ENCODE results near the gene TSC22D2.
"Not testable (repeated sequence)": the region's sequence is repeated elsewhere in the genome, so short reads cannot be mapped to it uniquely, and the experiment has no call there.

Gene TSC22D2

GRCh38 chr3:150490277-150490986 lies 82.3 kb downstream of the TSC22D2 start:
- no peak for DNase-seq

- no peak for DNase-seq
These were observed 86.4 kb downstream of the TSC22D2 start for GRCh38 chr3:150494411-150494977.

GRCh38 chr3:150495149-150495548 lies 87.1 kb downstream of the TSC22D2 start:
- no peak for DNase-seq

GRCh38 chr3:150495563-150496168 lies 87.6 kb downstream of the TSC22D2 start:
- DNase-seq: peak; percentile 62

GRCh38 chr3:150497956-150498355 lies 89.9 kb downstream of the TSC22D2 start:
- peak; percentile 47 for DNase-seq

GRCh38 chr3:150500960-150501359 lies 92.9 kb downstream of the TSC22D2 start:
- not testable (repeated sequence) for DNase-seq

DNA sequence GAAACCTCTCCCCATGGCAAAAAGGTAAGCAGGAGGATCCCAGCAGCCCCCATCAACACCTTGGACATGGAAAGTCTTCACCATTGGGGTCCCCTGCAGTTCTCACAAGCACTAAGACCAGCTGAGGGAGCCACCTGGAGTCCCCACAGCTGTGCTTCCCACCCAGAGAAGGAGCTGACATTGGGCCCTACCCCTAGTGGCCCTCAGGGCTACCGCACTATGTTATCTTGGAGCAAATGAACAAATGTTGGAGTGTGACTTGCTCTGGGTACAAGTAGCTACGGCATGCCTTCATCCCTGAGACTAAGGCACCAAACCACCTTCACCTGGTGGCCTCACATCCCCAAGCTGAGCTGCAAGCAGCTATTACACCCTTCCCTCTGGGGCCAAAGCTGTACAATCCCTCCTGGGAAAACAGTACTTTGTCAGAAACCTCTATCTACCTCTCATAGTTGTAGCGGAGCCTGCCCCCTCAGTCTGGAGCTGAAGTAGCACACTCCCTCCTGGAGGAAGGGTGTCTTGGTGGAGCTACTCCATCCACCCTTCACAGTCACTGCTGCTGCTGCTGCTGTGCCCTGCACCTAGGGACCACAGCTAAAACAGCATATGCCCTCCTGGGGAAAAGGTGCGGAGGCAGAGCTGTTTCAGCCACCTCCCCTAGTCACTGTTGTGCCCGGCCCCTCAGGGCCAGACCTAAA lies 95.5 kb downstream of the TSC22D2 start:
- DNase-seq: no peak

- DNase-seq: no peak
These were observed 96.4 kb downstream of the TSC22D2 start for GRCh38 chr3:150504483-150504882.

DNA sequence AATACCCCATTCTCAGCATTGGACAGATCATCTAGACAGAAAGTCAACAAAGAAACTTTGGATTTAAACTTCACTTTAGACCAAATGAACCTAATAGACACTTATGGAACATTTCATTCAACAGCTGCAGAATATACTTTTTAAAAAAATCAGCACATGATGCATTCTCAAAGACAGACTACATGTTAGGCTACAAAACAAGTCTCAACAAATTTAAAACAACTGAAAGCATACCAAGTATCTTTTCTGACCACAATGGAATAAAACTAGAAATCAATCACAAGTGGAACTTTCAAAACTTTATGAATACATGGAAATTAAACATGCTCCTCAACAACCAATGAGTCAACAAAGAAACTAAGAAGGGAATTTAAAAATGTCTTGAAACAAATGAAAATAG lies 100.3 kb downstream of the TSC22D2 start:
- no peak for DNase-seq

DNA sequence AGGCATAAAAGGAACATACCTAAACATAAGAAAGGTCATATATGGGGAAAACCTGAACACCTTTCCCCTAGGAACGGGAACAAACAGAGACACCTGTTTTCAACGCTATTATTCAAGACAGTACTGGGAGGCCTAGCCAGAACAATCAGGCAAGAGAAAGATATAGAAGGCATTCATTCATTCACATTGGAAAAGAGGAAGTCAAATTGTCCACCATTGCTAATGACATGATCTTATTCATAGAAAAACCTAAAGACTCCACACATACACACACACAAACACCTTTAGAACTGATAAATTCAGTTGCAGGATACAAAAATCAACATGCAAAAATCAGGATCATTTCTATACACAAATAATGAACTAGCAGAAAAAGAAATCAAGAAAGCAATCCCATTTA lies 101.7 kb downstream of the TSC22D2 start:
- no peak for DNase-seq

- DNase-seq: no peak
These were observed 103.2 kb downstream of the TSC22D2 start for GRCh38 chr3:150511122-150511821.

DNA sequence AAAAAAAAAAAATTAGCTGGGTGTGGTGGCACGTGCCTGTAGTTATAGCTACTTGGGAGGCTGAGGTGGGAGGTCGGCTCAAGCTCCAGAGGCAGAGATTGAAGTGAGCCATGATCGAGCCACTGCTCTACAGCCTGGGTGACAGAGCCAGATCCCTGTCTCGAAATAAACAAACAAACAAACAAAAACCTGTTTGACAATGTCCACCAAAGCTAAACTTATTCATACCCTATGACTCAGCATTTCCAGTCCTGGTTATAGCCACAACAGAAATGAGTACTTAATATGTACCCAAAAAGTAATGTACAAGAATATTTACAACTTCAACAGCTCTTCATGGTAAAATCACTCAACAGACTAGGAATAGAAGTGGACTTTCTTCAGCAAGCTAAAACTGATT lies 107.1 kb downstream of the TSC22D2 start:
- DNase-seq: no peak
